ENCODE results near the gene PRTFDC1. TPM values are rescaled to one million over a fixed set of nuclear protein-coding genes. Genes with fewer than 3 reads are reported as not detected.

Gene PRTFDC1, protein sequence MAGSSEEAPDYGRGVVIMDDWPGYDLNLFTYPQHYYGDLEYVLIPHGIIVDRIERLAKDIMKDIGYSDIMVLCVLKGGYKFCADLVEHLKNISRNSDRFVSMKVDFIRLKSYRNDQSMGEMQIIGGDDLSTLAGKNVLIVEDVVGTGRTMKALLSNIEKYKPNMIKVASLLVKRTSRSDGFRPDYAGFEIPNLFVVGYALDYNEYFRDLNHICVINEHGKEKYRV
- total RNA-seq = 10 to 100 TPM; 14.5 to 18.3 TPM
- 16.1 TPM for polyA plus RNA-seq (2013, experiment 1 of 2)
- polyA plus RNA-seq (2013, experiment 2 of 2) = 16.3 TPM
- long read RNA-seq, experiment 1, partial matches to known transcripts = 0 of 7 reads
- long read RNA-seq, experiment 1, other reads (novel, unspliced or antisense) = 7 of 7 reads
- long read RNA-seq, experiment 2, partial matches to known transcripts = 0 of 5 reads
- long read RNA-seq, experiment 2, other reads (novel, unspliced or antisense) = 1 of 5 reads
- long read RNA-seq, experiment 3, partial matches to known transcripts = 4 of 13 reads
- long read RNA-seq, experiment 3, other reads (novel, unspliced or antisense) = 4 of 13 reads
- long read RNA-seq, experiment 4, partial matches to known transcripts = 2 of 6 reads
- long read RNA-seq, experiment 4, other reads (novel, unspliced or antisense) = 3 of 6 reads

DNA sequence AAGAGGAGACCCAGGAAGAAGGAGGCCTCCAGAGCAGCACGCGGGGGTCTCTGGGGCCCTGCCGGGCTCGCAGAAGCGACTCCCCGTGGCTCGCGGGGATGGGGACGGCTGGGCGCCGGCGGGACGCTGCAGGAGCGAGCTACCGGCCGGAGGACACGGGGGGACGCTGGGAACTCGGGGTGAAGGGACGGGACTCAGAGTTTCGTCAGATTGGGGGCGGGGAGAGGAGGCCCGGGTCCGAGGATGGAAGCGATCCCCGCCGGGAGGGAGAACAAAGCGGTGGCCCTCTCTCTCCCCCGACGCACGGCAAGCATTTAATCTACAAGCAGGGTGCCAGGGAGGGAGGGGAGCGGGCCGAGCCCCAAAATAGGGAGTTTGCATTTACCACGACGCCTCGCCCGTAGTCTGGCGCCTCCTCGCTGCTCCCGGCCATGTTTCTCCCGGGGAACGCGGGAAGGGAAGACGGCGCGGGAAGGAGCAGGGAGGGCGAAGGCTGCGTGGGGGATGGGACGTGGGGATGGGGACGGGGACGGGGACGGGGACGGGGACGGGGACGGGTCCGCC, at the start of gene PRTFDC1:
Gene PRTFDC1, minus strand, starts transcription at position 464 of the 564 bp plus-strand sequence. Its CDS starts 31 bp downstream, at position 433.
- Mint-ChIP-seq H3K4me1 (peaks cover 41% of the 10 kb centered on the region), H3K36me3 (ENCODE audit: low read depth) (no peaks in the 10 kb centered on the region), H3K27ac (peak within 1 kb of the TSS; percentile 96), H3K9me3 (no peaks in the 10 kb centered on the region), H3K27me3 (ENCODE audit: insufficient read depth) (no peaks in the 10 kb centered on the region), H3K4me3 (peak within 1 kb of the TSS; percentile 72)
- peak within 1 kb of the TSS; percentile 63 for H3K4me3 ChIP-seq (ENCODE audit: low read length)
- H3K4me1 ChIP-seq (ENCODE audit: control insufficient read depth, insufficient read depth, low read length) = peaks cover 6% of the 10 kb centered on the region
- peak; percentile 81 for DNase-seq
- H3K27me3 ChIP-seq (ENCODE audit: control insufficient read depth, insufficient read depth, low read length, poor library complexity, severe bottlenecking) = no peaks in the 10 kb centered on the region
- peak within 1 kb of the TSS; percentile 96 for H3K27ac ChIP-seq (ENCODE audit: low read depth, low read length)
- no peaks in the 10 kb centered on the region for H3K9me3 ChIP-seq (ENCODE audit: control insufficient read depth, low read length)
- TF ChIP-seq, protein P1, sequence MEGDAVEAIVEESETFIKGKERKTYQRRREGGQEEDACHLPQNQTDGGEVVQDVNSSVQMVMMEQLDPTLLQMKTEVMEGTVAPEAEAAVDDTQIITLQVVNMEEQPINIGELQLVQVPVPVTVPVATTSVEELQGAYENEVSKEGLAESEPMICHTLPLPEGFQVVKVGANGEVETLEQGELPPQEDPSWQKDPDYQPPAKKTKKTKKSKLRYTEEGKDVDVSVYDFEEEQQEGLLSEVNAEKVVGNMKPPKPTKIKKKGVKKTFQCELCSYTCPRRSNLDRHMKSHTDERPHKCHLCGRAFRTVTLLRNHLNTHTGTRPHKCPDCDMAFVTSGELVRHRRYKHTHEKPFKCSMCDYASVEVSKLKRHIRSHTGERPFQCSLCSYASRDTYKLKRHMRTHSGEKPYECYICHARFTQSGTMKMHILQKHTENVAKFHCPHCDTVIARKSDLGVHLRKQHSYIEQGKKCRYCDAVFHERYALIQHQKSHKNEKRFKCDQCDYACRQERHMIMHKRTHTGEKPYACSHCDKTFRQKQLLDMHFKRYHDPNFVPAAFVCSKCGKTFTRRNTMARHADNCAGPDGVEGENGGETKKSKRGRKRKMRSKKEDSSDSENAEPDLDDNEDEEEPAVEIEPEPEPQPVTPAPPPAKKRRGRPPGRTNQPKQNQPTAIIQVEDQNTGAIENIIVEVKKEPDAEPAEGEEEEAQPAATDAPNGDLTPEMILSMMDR (conservative IDR thresholded peaks at IDR 0.05) = no peak
- no peaks in the 10 kb centered on the region for H3K36me3 ChIP-seq (ENCODE audit: control insufficient read depth, insufficient read depth, low read length)
- 6 to 11% methylated on average over 9 to 49 of the region's 56 CpGs for WGBS, 2 experiments (ENCODE audit: insufficient coverage in 1 of 2, insufficient read length in 1 of 2)
- no peak within 1 kb of the TSS for H3K9ac ChIP-seq (ENCODE audit: extremely low read depth, low read length, poor library complexity, severe bottlenecking)

DNA sequence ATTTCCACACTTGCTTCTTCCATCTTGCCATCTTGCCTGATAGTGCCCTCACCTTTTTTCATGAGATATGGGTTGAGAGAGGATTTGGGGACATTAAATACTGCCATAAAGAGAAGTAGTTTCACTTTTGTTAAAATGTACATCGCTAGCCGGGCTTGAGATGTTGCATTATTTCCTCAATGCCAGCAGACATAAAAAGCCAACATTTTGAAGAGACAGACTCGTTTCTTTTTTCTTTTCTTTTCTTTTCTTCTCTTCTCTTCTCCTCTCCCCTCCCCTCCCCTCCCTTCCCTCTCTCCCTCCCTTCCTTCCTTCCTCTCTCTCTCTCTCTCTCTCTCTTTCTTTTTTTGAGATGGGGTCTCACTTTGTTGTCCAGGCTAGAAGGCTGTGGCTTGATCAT, 45.6 kb upstream of the PRTFDC1 start:
- H3K4me3 ChIP-seq (ENCODE audit: low read length) = no peak overlapping the region
- no peaks in the 10 kb centered on the region for H3K27me3 ChIP-seq (ENCODE audit: control insufficient read depth, insufficient read depth, low read length, poor library complexity, severe bottlenecking)
- H3K9me3 ChIP-seq (ENCODE audit: control insufficient read depth, low read length) = no peaks in the 10 kb centered on the region
- H3K4me1 ChIP-seq (ENCODE audit: control insufficient read depth, insufficient read depth, low read length) = no peaks in the 10 kb centered on the region
- H3K27ac ChIP-seq (ENCODE audit: low read depth, low read length) = no peak overlapping the region
- TF ChIP-seq, protein P1 (conservative IDR thresholded peaks at IDR 0.05) = no peak
- Mint-ChIP-seq H3K27me3 (ENCODE audit: insufficient read depth) (no peaks in the 10 kb centered on the region), H3K27ac (no peak overlapping the region), H3K4me3 (no peak overlapping the region), H3K9me3 (no peaks in the 10 kb centered on the region), H3K36me3 (ENCODE audit: low read depth) (no peaks in the 10 kb centered on the region), H3K4me1 (no peaks in the 10 kb centered on the region)
- WGBS, 2 experiments (ENCODE audit: insufficient coverage in 1 of 2, insufficient read length in 1 of 2) = 82 to 92% methylated on average over 2 to 3 of the region's 3 CpGs
- no peak for DNase-seq
- no peak overlapping the region for H3K9ac ChIP-seq (ENCODE audit: extremely low read depth, low read length, poor library complexity, severe bottlenecking)
- H3K36me3 ChIP-seq (ENCODE audit: control insufficient read depth, insufficient read depth, low read length) = no peaks in the 10 kb centered on the region

DNA sequence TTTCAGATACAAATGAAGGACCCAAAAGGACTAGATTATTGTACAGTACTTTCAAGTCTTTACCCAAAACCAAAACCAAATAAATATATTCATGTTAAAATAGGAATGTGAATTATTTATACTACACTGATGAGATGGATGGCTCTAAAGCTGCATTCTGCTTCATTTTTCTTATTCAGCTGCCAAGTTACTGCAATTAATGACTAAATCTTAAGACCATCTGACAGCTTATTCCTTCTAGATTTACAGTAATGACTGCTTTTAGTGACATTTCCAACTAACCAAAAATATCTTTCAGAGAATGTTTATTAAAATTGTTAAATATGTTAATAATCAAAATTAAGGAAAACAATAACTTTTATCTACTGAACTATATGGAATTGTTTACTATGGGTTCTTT, 42.7 kb upstream of the PRTFDC1 start:
- TF ChIP-seq, protein P1 (conservative IDR thresholded peaks at IDR 0.05) = no peak
- H3K27me3 Mint-ChIP-seq (ENCODE audit: insufficient read depth) = peaks cover 1% of the 10 kb centered on the region
- H3K4me3 Mint-ChIP-seq = no peak overlapping the region
- no peaks in the 10 kb centered on the region for H3K27me3 ChIP-seq (ENCODE audit: control insufficient read depth, insufficient read depth, low read length, poor library complexity, severe bottlenecking)
- H3K27ac ChIP-seq (ENCODE audit: low read depth, low read length) = no peak overlapping the region
- no peak overlapping the region for H3K4me3 ChIP-seq (ENCODE audit: low read length)
- H3K9me3 Mint-ChIP-seq = no peaks in the 10 kb centered on the region
- DNase-seq = no peak
- H3K27ac Mint-ChIP-seq = no peak overlapping the region
- no peak overlapping the region for H3K9ac ChIP-seq (ENCODE audit: extremely low read depth, low read length, poor library complexity, severe bottlenecking)
- H3K36me3 ChIP-seq (ENCODE audit: control insufficient read depth, insufficient read depth, low read length) = no peaks in the 10 kb centered on the region
- no peaks in the 10 kb centered on the region for H3K9me3 ChIP-seq (ENCODE audit: control insufficient read depth, low read length)
- H3K4me1 Mint-ChIP-seq = no peaks in the 10 kb centered on the region
- H3K4me1 ChIP-seq (ENCODE audit: control insufficient read depth, insufficient read depth, low read length) = no peaks in the 10 kb centered on the region
- no peaks in the 10 kb centered on the region for H3K36me3 Mint-ChIP-seq (ENCODE audit: low read depth)

Data from endodermal cell (in vitro differentiated cells).